ENCODE measurements around the gene RHOT2.

DNA sequence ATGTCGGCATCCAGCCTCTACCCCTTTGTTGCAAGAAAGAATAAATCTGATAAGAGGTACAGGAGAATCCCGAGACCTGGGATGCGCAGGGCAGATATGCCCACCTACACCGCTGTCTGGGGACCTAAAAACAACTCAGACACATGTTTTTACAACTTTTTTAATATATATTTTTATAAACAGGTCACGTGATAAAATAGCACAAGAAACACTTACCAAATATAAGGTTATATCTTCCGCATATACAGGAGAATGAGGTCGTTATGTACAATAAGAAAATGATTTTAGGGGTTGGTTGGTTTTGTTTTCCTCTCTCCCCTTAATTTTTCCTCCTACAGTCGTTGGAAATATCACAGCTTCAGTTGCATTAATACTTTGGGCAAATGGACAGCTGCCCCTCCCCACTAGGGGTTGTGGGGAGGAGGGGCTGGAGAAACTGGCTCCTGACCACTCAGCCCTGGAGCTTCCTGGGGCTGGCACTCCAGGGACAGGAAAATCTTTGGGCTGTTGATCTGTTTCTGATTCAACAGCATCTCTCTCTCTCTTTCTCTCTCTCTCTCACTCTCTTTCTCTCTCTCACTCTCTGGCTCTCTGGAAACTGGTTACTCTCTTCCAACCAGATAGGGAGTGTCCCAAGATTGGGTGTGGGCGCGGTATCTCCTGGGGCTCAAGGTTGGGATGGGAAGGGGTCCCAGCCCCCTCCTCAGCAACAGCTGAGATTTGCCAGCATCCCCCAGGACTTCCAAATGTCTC is 24.6 kb downstream of the RHOT2 start:
- TF ChIP-seq, protein P1, sequence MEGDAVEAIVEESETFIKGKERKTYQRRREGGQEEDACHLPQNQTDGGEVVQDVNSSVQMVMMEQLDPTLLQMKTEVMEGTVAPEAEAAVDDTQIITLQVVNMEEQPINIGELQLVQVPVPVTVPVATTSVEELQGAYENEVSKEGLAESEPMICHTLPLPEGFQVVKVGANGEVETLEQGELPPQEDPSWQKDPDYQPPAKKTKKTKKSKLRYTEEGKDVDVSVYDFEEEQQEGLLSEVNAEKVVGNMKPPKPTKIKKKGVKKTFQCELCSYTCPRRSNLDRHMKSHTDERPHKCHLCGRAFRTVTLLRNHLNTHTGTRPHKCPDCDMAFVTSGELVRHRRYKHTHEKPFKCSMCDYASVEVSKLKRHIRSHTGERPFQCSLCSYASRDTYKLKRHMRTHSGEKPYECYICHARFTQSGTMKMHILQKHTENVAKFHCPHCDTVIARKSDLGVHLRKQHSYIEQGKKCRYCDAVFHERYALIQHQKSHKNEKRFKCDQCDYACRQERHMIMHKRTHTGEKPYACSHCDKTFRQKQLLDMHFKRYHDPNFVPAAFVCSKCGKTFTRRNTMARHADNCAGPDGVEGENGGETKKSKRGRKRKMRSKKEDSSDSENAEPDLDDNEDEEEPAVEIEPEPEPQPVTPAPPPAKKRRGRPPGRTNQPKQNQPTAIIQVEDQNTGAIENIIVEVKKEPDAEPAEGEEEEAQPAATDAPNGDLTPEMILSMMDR (IDR thresholded peaks at IDR 0.05), result no peak
- no peak for TF ChIP-seq POLR2A (IDR thresholded peaks at IDR 0.05)

Measured in Peyer's patch (tissue), 4 donors.